D721Med (cell line): ENCODE measurements around the gene GPC6.

Experiments used
- DNase-seq: peaks from one replicate; pipeline ENCODE4 v3.0.0; 2011; ENCODE audit warnings: low spot score; ENCODE audit not compliant: insufficient read length
- FAIRE-seq: peaks from 2 replicates; lab custom pipeline; 2011; peaks lifted over from hg19 to GRCh38; lab: Jason Lieb, UNC
- TF ChIP-seq, protein P1 (sequence below): IDR thresholded peaks from 2 replicates; pipeline ENCODE4 v1.5.1; 2012; ENCODE audit warnings: mild to moderate bottlenecking, control low read depth; ENCODE audit not compliant: insufficient read depth; ENCODE audit errors: missing control alignments

Gene GPC6

DNA sequence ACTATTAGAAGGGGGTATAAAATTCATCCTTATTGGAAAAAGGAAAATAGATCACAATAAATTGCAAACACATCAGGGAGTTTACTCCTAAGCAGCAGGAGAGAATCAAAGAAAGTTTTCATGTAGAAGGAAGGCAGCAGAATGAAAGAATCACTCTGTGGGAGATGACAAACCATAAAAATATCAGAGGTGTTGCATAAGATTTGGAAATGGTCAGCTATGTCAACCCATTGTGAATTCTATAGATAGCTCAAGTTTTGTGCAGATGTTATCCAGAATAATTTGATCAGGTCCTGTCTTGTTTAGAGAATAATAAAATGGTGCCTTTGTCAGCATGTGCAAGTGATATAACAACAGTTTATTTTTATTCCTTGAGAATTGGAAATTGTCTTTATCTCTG, 630.5 kb downstream of the GPC6 start:
- no peak for FAIRE-seq
- DNase-seq = no peak
- TF ChIP-seq, protein P1, sequence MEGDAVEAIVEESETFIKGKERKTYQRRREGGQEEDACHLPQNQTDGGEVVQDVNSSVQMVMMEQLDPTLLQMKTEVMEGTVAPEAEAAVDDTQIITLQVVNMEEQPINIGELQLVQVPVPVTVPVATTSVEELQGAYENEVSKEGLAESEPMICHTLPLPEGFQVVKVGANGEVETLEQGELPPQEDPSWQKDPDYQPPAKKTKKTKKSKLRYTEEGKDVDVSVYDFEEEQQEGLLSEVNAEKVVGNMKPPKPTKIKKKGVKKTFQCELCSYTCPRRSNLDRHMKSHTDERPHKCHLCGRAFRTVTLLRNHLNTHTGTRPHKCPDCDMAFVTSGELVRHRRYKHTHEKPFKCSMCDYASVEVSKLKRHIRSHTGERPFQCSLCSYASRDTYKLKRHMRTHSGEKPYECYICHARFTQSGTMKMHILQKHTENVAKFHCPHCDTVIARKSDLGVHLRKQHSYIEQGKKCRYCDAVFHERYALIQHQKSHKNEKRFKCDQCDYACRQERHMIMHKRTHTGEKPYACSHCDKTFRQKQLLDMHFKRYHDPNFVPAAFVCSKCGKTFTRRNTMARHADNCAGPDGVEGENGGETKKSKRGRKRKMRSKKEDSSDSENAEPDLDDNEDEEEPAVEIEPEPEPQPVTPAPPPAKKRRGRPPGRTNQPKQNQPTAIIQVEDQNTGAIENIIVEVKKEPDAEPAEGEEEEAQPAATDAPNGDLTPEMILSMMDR = no peak

DNA sequence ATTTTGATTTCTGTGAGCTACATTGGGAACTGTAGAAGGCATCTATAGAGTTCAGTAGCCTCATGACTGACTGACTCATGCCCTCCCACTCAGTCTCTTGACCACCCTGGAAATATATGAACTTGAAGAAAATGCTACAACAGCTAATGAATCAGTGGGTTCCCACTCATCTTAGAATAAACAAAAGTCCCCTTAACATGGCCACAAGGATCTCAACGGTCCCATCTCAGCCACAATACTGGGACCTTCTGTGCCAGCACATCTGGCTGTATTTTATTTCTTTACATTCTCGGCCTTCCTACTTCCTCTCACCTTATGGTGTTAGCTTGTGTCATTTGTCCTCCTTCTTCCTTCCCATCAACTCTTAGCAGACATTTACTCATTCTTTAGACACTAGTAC, 633.1 kb downstream of the GPC6 start:
- TF ChIP-seq, protein P1 = no peak
- DNase-seq = no peak
- FAIRE-seq = no peak

DNA sequence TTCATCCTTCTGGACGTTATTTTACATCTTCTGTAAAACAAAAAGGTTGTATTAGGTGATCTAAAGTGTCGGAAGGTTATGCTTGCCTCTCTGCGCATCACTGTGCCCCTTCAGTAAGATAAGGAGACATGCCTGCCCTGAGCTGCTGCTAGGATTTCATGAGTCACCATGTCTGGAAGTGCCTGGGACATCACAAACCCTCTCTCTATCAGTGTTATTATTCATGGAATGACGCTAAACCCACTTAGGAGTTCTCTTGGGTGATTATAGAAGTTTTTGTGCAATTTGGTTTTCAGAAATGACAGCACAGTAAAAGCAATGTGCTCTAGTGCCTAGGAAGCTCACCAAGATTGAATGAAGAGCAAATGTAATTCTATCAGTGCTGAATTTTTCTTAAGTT, 635.2 kb downstream of the GPC6 start:
- FAIRE-seq = no peak
- TF ChIP-seq, protein P1 = no peak
- no peak for DNase-seq

DNA sequence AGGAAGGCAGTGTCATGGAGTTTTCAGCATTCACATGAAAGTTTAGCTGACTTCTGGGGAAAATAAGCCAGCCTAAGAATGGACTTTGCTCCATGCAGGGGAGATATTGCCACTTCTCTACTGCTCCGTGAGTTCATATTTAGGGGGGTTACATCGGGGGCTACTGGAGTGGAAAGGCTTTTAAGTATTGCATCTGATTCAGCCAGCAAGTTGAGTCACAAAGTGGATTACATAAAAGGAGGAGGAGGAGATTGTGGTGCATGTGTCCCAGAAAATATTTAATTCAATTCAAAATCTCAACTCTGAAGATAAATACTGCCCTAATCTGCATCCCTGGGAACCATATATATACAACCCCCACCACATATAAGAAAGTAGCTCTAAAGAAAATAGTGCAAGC, 635.7 kb downstream of the GPC6 start:
- FAIRE-seq (no peak), DNase-seq (no peak)
- TF ChIP-seq, protein P1 = no peak

DNA sequence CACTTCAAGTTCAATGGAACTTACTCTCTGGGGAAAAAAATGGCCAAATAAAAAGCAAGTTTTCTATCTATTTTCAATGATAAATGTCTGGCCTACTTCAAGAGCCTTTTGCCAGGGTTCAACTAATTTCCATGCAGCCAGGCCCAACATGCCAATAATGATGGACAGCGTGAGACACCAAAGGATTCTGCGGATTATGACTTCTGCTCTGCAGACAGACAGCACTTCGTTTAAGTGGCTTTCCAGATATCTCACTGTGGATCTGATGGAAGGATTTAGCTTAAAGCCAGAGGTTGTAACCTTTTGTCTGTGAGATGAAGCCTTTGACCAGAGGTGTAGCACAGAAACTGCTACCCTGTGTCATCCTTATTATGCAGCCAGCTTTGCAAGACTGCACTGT, 638.6 kb downstream of the GPC6 start:
- FAIRE-seq (no peak), DNase-seq (no peak)
- TF ChIP-seq, protein P1 = no peak

DNA sequence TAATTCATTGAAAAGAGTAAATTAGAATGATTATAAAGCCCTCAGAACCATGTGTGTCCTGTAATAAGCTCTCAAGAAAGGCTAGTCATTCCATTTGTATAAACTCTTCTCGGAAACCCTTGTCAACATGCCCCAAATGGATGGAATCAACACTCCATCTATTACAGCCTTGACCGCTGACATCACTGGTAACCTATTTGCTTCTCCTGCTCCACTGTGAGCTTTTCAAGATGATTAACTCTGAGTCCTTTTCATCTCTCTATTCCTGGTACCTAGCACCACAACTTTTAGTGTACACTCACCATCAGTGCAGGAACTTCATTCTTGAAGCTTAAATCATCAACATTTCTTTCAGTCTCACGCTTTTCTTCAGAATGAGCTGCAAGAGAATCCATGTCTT, 640.9 kb downstream of the GPC6 start:
- DNase-seq (no peak), FAIRE-seq (no peak)
- TF ChIP-seq, protein P1 = no peak

DNA sequence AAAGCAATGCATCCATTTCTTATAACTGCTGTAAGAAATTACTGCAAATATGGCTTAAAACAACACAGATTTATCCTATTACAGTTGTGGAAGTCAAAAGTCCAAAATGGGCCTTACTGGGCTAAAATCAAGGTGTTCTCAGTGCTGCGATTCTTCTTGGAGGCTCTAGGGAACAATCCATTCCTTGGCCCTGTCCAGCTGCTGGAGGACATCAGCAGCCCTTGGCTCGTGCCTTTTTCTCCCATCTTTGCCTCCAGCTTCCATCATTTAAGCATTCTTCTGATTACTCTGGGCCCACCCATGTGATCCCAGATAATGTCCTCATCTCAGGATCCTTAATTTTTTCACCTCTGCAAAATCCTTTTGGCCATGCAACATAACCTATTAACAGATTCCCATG, 645.8 kb downstream of the GPC6 start:
- no peak for DNase-seq
- TF ChIP-seq, protein P1 = no peak
- FAIRE-seq = no peak
